ENCODE measurements around the gene CR1.
"Not testable (repeated sequence)": the region's sequence is repeated elsewhere in the genome, so short reads cannot be mapped to it uniquely, and the experiment has no call there.

The CR1 gene

GRCh38 chr1:207646944-207647579 lies 151.1 kb downstream of the CR1 start:
- DNase-seq = no peak

GRCh38 chr1:207647671-207648333 lies 151.8 kb downstream of the CR1 start:
- DNase-seq = no peak

GRCh38 chr1:207648334-207649209 lies 152.6 kb downstream of the CR1 start:
- DNase-seq = no peak

- DNase-seq = no peak
Observed at GRCh38 chr1:207649210-207649753, 153.3 kb downstream of the CR1 start.

GRCh38 chr1:207649865-207650580 lies 154.1 kb downstream of the CR1 start:
- no peak for DNase-seq

- no peak for DNase-seq
Observed at GRCh38 chr1:207651583-207651982, 155.6 kb downstream of the CR1 start.

GRCh38 chr1:207654320-207654719 lies 158.4 kb downstream of the CR1 start:
- no peak for DNase-seq

GRCh38 chr1:207658408-207658807 lies 162.5 kb downstream of the CR1 start:
- DNase-seq = no peak

GRCh38 chr1:207658904-207659485 lies 163.0 kb downstream of the CR1 start:
- no peak for DNase-seq

- no peak for DNase-seq
Observed at GRCh38 chr1:207659545-207660153, 163.7 kb downstream of the CR1 start.

GRCh38 chr1:207661420-207661819 lies 165.5 kb downstream of the CR1 start:
- not testable (repeated sequence) for DNase-seq

GRCh38 chr1:207666342-207666741 lies 170.4 kb downstream of the CR1 start:
- DNase-seq = no peak

GRCh38 chr1:207669528-207670009 lies 173.6 kb downstream of the CR1 start:
- DNase-seq = no peak

- no peak for DNase-seq
Observed at GRCh38 chr1:207670192-207670591, 174.2 kb downstream of the CR1 start.

GRCh38 chr1:207670997-207671396 lies 175.0 kb downstream of the CR1 start:
- no peak for DNase-seq

GRCh38 chr1:207672522-207673130 lies 176.7 kb downstream of the CR1 start:
- DNase-seq = peak; percentile 2

GRCh38 chr1:207673399-207673798 lies 177.4 kb downstream of the CR1 start:
- DNase-seq = no peak

GRCh38 chr1:207676153-207676552 lies 180.2 kb downstream of the CR1 start:
- DNase-seq = no peak

GRCh38 chr1:207680590-207681388 lies 184.8 kb downstream of the CR1 start:
- DNase-seq = not testable (repeated sequence)

- DNase-seq = not testable (repeated sequence)
Observed at GRCh38 chr1:207682872-207683434, 187.0 kb downstream of the CR1 start.
